WTC11 (cell line): ENCODE measurements around the gene HOMER2. TPM values are rescaled to one million over a fixed set of nuclear protein-coding genes. Genes with fewer than 3 reads are reported as not detected.

Experiments
- ATAC-seq: fragments of 200-7000 bp; cut with Tn5 transposase; 2 replicates; pipeline ENCODE4 v1.10.0; 2021; ENCODE audit warnings: mild to moderate bottlenecking, moderate library complexity
- CTCF ChIA-PET: fragments of 300-600 bp; sonication (Branson Sonifier 250); formaldehyde crosslinking; loops from one replicate; lab custom pipeline; 2021; ENCODE audit warnings: antibody characterized with exemption; lab: Charles Lee
- POLR2A ChIA-PET: fragments of 350-600 bp; sonication (Branson Sonifier 250); formaldehyde crosslinking; loops from one replicate; lab custom pipeline; 2021; ENCODE audit warnings: antibody characterized with exemption; lab: Charles Lee
- DNase-seq: peaks from one replicate; pipeline ENCODE4 v3.0.0; 2021; ENCODE audit warnings: low spot score
- H3K27ac Mint-ChIP-seq: 2 replicates; pipeline ENCODE4 v1.8.0; 2021; ENCODE audit warnings: mixed read lengths
- H3K27me3 Mint-ChIP-seq: 2 replicates; pipeline ENCODE4 v1.8.0; 2021; ENCODE audit warnings: low read depth, mild to moderate bottlenecking, moderate library complexity, mixed read lengths
- H3K36me3 Mint-ChIP-seq: 2 replicates; pipeline ENCODE4 v1.8.0; 2021; ENCODE audit warnings: mixed read lengths
- H3K4me1 Mint-ChIP-seq: 2 replicates; pipeline ENCODE4 v1.8.0; 2022; ENCODE audit warnings: mixed read lengths
- H3K4me3 Mint-ChIP-seq: 2 replicates; pipeline ENCODE4 v1.8.0; 2021; ENCODE audit warnings: mild to moderate bottlenecking, moderate library complexity, mixed read lengths
- H3K9me3 Mint-ChIP-seq: 2 replicates; pipeline ENCODE4 v1.8.0; 2021; ENCODE audit warnings: mixed read lengths
- ATF2 ChIP-seq: sonication (generic); formaldehyde crosslinking; IDR thresholded peaks from 2 replicates; pipeline ENCODE4 v1.8.1; 2022; ENCODE audit warnings: low read depth, missing genetic modification reagents, borderline replicate concordance
- CDX4 ChIP-seq: fragments of 250-450 bp; sonication (Bioruptor Pico); IDR thresholded peaks from 2 replicates; pipeline ENCODE4 v1.9.0; 2021; ENCODE audit warnings: moderate library complexity, mild to moderate bottlenecking, inconsistent platforms, borderline replicate concordance
- CREB1 ChIP-seq: sonication (generic); formaldehyde crosslinking; IDR thresholded peaks from 2 replicates; pipeline ENCODE4 v1.8.0; 2023; ENCODE audit warnings: mild to moderate bottlenecking, missing genetic modification reagents
- EMX1 ChIP-seq: fragments of 250-450 bp; sonication (Bioruptor Pico); IDR thresholded peaks from 2 replicates; pipeline ENCODE4 v1.8.0; 2021; ENCODE audit warnings: mild to moderate bottlenecking
- FOXK1 ChIP-seq: sonication (generic); formaldehyde crosslinking; IDR thresholded peaks from 2 replicates; pipeline ENCODE4 v1.8.0; 2022; ENCODE audit warnings: mild to moderate bottlenecking, moderate library complexity, missing genetic modification reagents
- FOXP4 ChIP-seq: sonication (generic); formaldehyde crosslinking; IDR thresholded peaks from 2 replicates; pipeline ENCODE4 v1.8.0; 2022; ENCODE audit warnings: mild to moderate bottlenecking, missing genetic modification reagents
- HMGXB4 ChIP-seq: sonication (generic); formaldehyde crosslinking; IDR thresholded peaks from 2 replicates; pipeline ENCODE4 v1.8.1; 2023; ENCODE audit warnings: mild to moderate bottlenecking, moderate library complexity, missing genetic modification reagents
- IRF1 ChIP-seq: sonication (generic); formaldehyde crosslinking; IDR thresholded peaks from 2 replicates; pipeline ENCODE4 v1.8.0; 2023; ENCODE audit warnings: missing genetic modification reagents
- MYBL2 ChIP-seq: sonication (generic); formaldehyde crosslinking; IDR thresholded peaks from 2 replicates; pipeline ENCODE4 v1.8.1; 2023; ENCODE audit warnings: mild to moderate bottlenecking, moderate library complexity, missing genetic modification reagents
- NR3C1 ChIP-seq: sonication (generic); formaldehyde crosslinking; conservative IDR thresholded peaks from 2 replicates; pipeline ENCODE4 v1.8.1; 2023; ENCODE audit warnings: low read depth, mild to moderate bottlenecking, missing genetic modification reagents
- OVOL2 ChIP-seq: fragments of 250-450 bp; sonication (Bioruptor Pico); IDR thresholded peaks from 2 replicates; pipeline ENCODE4 v1.9.0; 2021; ENCODE audit warnings: mild to moderate bottlenecking, borderline replicate concordance
- PRRX2 ChIP-seq: fragments of 250-450 bp; sonication (Bioruptor Pico); IDR thresholded peaks from 2 replicates; pipeline ENCODE4 v1.8.0; 2021; ENCODE audit warnings: mild to moderate bottlenecking
- RORB ChIP-seq: fragments of 250-450 bp; sonication (Bioruptor Pico); IDR thresholded peaks from 2 replicates; pipeline ENCODE4 v1.9.0; 2021; ENCODE audit warnings: mild to moderate bottlenecking
- SOX15 ChIP-seq: fragments of 250-450 bp; sonication (Bioruptor Pico); IDR thresholded peaks from 2 replicates; pipeline ENCODE4 v1.9.0; 2021; ENCODE audit warnings: mild to moderate bottlenecking
- SP1 ChIP-seq: sonication (generic); formaldehyde crosslinking; conservative IDR thresholded peaks from 2 replicates; pipeline ENCODE4 v1.8.1; 2022; ENCODE audit warnings: missing genetic modification reagents
- TCF7 ChIP-seq: sonication (generic); formaldehyde crosslinking; IDR thresholded peaks from 2 replicates; pipeline ENCODE4 v1.8.0; 2022; ENCODE audit warnings: mild to moderate bottlenecking, low read depth, missing genetic modification reagents, moderate library complexity
- ZMAT4 ChIP-seq: fragments of 250-450 bp; sonication (Bioruptor Pico); IDR thresholded peaks from 2 replicates; pipeline ENCODE4 v1.9.0; 2021; ENCODE audit warnings: mild to moderate bottlenecking
- ZNF138 ChIP-seq: sonication (generic); formaldehyde crosslinking; conservative IDR thresholded peaks from 2 replicates; pipeline ENCODE4 v1.8.1; 2022; ENCODE audit warnings: mild to moderate bottlenecking, moderate library complexity, missing genetic modification reagents
- ZNF232 ChIP-seq: sonication (generic); formaldehyde crosslinking; IDR thresholded peaks from 2 replicates; pipeline ENCODE4 v1.8.0; 2022; ENCODE audit warnings: mild to moderate bottlenecking, missing genetic modification reagents
- ZNF263 ChIP-seq: sonication (generic); formaldehyde crosslinking; IDR thresholded peaks from 2 replicates; pipeline ENCODE4 v1.8.1; 2022; ENCODE audit warnings: low read depth, mild to moderate bottlenecking, moderate library complexity, missing genetic modification reagents
- ZNF532 ChIP-seq: fragments of 250-450 bp; sonication (Bioruptor Pico); IDR thresholded peaks from 2 replicates; pipeline ENCODE4 v1.9.0; 2021; ENCODE audit warnings: mild to moderate bottlenecking, borderline replicate concordance
- ZNF671 ChIP-seq: fragments of 250-450 bp; sonication (Bioruptor Pico); IDR thresholded peaks from 2 replicates; pipeline ENCODE4 v1.8.0; 2021; ENCODE audit warnings: mild to moderate bottlenecking
- total RNA-seq: library from RNA; stranded (reverse); gene quantifications from 3 replicates; pipeline ENCODE4 v1.2.3, GENCODE V29; 2021

Gene HOMER2
- total RNA-seq, 1 experiment from 2014 or later = 17.4 TPM

- ATAC-seq = no peak
- no peaks in the 10 kb centered on the region for H3K4me1 Mint-ChIP-seq
- CTCF ChIA-PET = interaction anchor here (0.7 kb wide), 1 partner anchor 257 kb away, joined by 3 read pairs; no protein-coding TSS in a partner anchor
Measured at GRCh38 chr15:82843566-82843965, 109.0 kb downstream of the HOMER2 start.

GRCh38 chr15:82840166-82840565 is 112.4 kb downstream of the HOMER2 start:
- Mint-ChIP-seq H3K36me3 (peaks cover 12% of the 10 kb centered on the region; the same call in 1 of the 2 replicates), H3K4me3 (no peak overlapping the region), H3K27me3 (no peaks in the 10 kb centered on the region), H3K4me1 (no peaks in the 10 kb centered on the region), H3K9me3 (peaks cover 5% of the 10 kb centered on the region; the same call in 1 of the 2 replicates), H3K27ac (no peak overlapping the region)
- ChIA-PET POLR2A (no interaction called here), CTCF (interaction anchor here (1.3 kb wide), 1 partner anchor 9 kb away, joined by 5 read pairs; no protein-coding TSS in a partner anchor)
- ATAC-seq (no peak), DNase-seq (no peak)
- no peak for TF ChIP-seq ZNF232 (CRISPR knock-in tag)
- TF ChIP-seq ATF2 (CRISPR knock-in tag) = no peak
- TF ChIP-seq HMGXB4 (CRISPR knock-in tag) = no peak
- TF ChIP-seq PRRX2 (CRISPR knock-in tag) = no peak
- no peak for TF ChIP-seq CDX4 (CRISPR knock-in tag)
- TF ChIP-seq ZMAT4 (CRISPR knock-in tag) = no peak
- TF ChIP-seq MYBL2 (CRISPR knock-in tag) = no peak
- no peak for TF ChIP-seq ZNF138 (CRISPR knock-in tag)
- no peak for TF ChIP-seq ZNF671
- no peak for TF ChIP-seq SP1 (CRISPR knock-in tag)

More at GRCh38 chr15:82843566-82843965, 109.0 kb downstream of the HOMER2 start:
- Mint-ChIP-seq H3K4me3 (no peak overlapping the region), H3K27me3 (no peaks in the 10 kb centered on the region), H3K27ac (no peak overlapping the region), H3K36me3 (no peaks in the 10 kb centered on the region), H3K9me3 (0 out of 2 replicates have a peak, but pooled peaks cover 5% of the 10 kb centered on the region)
- POLR2A ChIA-PET = no interaction called here
- no peak for DNase-seq
- no peak for TF ChIP-seq CREB1
- TF ChIP-seq TCF7 (CRISPR knock-in tag) = no peak
- TF ChIP-seq FOXP4 (CRISPR knock-in tag) = no peak
- no peak for TF ChIP-seq SOX15 (CRISPR knock-in tag)
- no peak for TF ChIP-seq OVOL2
- TF ChIP-seq ZNF263 (CRISPR knock-in tag) = no peak
- no peak for TF ChIP-seq FOXK1 (CRISPR knock-in tag)
- TF ChIP-seq ZNF532 = no peak
- no peak for TF ChIP-seq NR3C1 (CRISPR knock-in tag)
- no peak for TF ChIP-seq EMX1
- TF ChIP-seq RORB = no peak
- no peak for TF ChIP-seq IRF1 (CRISPR knock-in tag)
